PC-3 (cell line): ENCODE data around the gene TP53I3. TPM values are rescaled to one million over a fixed set of nuclear protein-coding genes. Genes with fewer than 3 reads are reported as not detected.
A peak's percentile ranks its signal among the peaks of the same experiment; 100 is the strongest.

Source experiments
- ATAC-seq: fragments of 200-7000 bp; cut with Tn5 transposase; 2 replicates; pipeline ENCODE4 v1.9.1; 2020; ENCODE audit warnings: mild to moderate bottlenecking, moderate library complexity
- BruUV-seq: library from RNA; stranded (reverse); fragments of 400-500 nt; replicated peaks from 2 replicates; lab custom pipeline; 2021; lab: Mats Ljungman, UMichigan
- CTCF ChIA-PET: fragments of 300-600 bp; sonication (Branson Sonifier 250); formaldehyde crosslinking; loops from one replicate; lab custom pipeline; 2022; ENCODE audit warnings: antibody characterized with exemption; lab: Charles Lee
- POLR2A ChIA-PET: fragments of 300-600 bp; sonication (Branson Sonifier 250); formaldehyde crosslinking; loops from one replicate; lab custom pipeline; 2022; ENCODE audit warnings: antibody characterized with exemption; ENCODE audit not compliant: unreplicated experiment; lab: Charles Lee
- DNase-seq: peaks from one replicate; pipeline ENCODE4 v3.0.0-alpha.2; 2015
- H2AFZ ChIP-seq: fragments of 300-600 bp; sonication (generic); 2 replicates; pipeline ENCODE4 v1.6.0; 2016; ENCODE audit warnings: antibody characterized with exemption, low read length
- H3F3A ChIP-seq: fragments of 300-600 bp; sonication (generic); one replicate; pipeline ENCODE4 v1.6.0; 2017; ENCODE audit warnings: antibody characterized with exemption, low read length, control low read depth, mild to moderate bottlenecking; ENCODE audit not compliant: unreplicated experiment
- H3K27ac ChIP-seq: fragments of 300-600 bp; sonication (generic); 2 replicates; pipeline ENCODE4 v1.5.1; 2016; ENCODE audit warnings: mild to moderate bottlenecking, low read length
- H3K27me3 ChIP-seq: fragments of 300-600 bp; sonication (generic); 2 replicates; pipeline ENCODE4 v1.6.1; 2016; ENCODE audit warnings: low read length, mixed read lengths
- H3K36me3 ChIP-seq: fragments of 300-600 bp; sonication (generic); 2 replicates; pipeline ENCODE4 v1.6.1; 2016; ENCODE audit warnings: low read depth, mixed run types, low read length, mixed read lengths
- H3K4me1 ChIP-seq: fragments of 300-600 bp; sonication (generic); 2 replicates; pipeline ENCODE4 v1.5.1; 2016; ENCODE audit warnings: low read length; ENCODE audit not compliant: insufficient read depth
- H3K4me2 ChIP-seq: fragments of 300-600 bp; sonication (generic); 2 replicates; pipeline ENCODE4 v1.6.0; 2016; ENCODE audit warnings: low read length
- H3K4me3 ChIP-seq: fragments of 300-600 bp; sonication (generic); 2 replicates; pipeline ENCODE4 v1.5.1; 2016; ENCODE audit warnings: mild to moderate bottlenecking, low read length, mixed read lengths
- H3K79me2 ChIP-seq: fragments of 300-600 bp; sonication (generic); 2 replicates; pipeline ENCODE4 v1.6.1; 2017; ENCODE audit warnings: low read length, mixed read lengths
- H3K9ac ChIP-seq: fragments of 300-600 bp; sonication (generic); 2 replicates; pipeline ENCODE4 v1.6.0; 2016; ENCODE audit warnings: mild to moderate bottlenecking, low read length
- H3K9me2 ChIP-seq: fragments of 300-600 bp; sonication (generic); replicated peaks from 2 replicates; pipeline ENCODE4 v1.6.1; 2016; ENCODE audit warnings: mixed run types, low read length, mixed read lengths
- H3K9me3 ChIP-seq: fragments of 300-600 bp; sonication (generic); 2 replicates; pipeline ENCODE4 v1.6.1; 2016; ENCODE audit warnings: low read length, mixed read lengths
- H4K20me1 ChIP-seq: fragments of 300-600 bp; sonication (generic); 2 replicates; pipeline ENCODE4 v1.6.1; 2016; ENCODE audit warnings: low read length, mixed read lengths
- EZH2 ChIP-seq: fragments of 300-600 bp; sonication (generic); IDR thresholded peaks from one replicate; pipeline ENCODE4 v1.6.1; 2017; ENCODE audit warnings: antibody characterized with exemption, mild to moderate bottlenecking, low read length; ENCODE audit not compliant: unreplicated experiment
- EZH2phosphoT487 ChIP-seq: fragments of 300-600 bp; sonication (generic); IDR thresholded peaks from 2 replicates; pipeline ENCODE4 v1.6.1; 2018; ENCODE audit warnings: mild to moderate bottlenecking, antibody characterized with exemption, low read length, borderline replicate concordance
- intact Hi-C: fragments of 100-400 bp; cut with micrococcal nuclease; formaldehyde crosslinking; loops from 2 replicates; pipeline ENCODE4 v1.9.0; 2023
- total RNA-seq: library from RNA; depleted of rRNA; stranded (reverse); fragments of >200 nt; gene quantifications from 2 replicates; pipeline ENCODE4 v1.2.3, GENCODE V29; 2014
- TF ChIP-seq, protein P1 (sequence below): fragments of 300-600 bp; sonication (generic); conservative IDR thresholded peaks from 2 replicates; pipeline ENCODE4 v1.5.1; 2017; ENCODE audit warnings: antibody characterized with exemption, low read depth, mild to moderate bottlenecking, low read length

Gene TP53I3
- total RNA-seq, 1 experiment from 2014 or later = 42.4 TPM

- Histone ChIP-seq H3K36me3 (peaks cover 21% of the 10 kb centered on the region), H3K9me3 (no peaks in the 10 kb centered on the region), H3K27me3 (no peaks in the 10 kb centered on the region), H3K4me3 (peak overlapping the region; percentile 97), H3K4me1 (peaks cover 13% of the 10 kb centered on the region), H3K4me2 (peak overlapping the region; percentile 94), H3F3A (no peaks in the 10 kb centered on the region), H3K27ac (no peak overlapping the region), H3K79me2 (peaks cover 39% of the 10 kb centered on the region), H3K9me2 (no peaks in the 10 kb centered on the region), H3K9ac (peak overlapping the region; percentile 85), H4K20me1 (0 out of 2 replicates have a peak, but pooled peaks cover 3% of the 10 kb centered on the region), H2AFZ (no peak overlapping the region)
- ATAC-seq (no peak), DNase-seq (no peak)
- TF ChIP-seq EZH2 = no peak
- TF ChIP-seq, protein P1, sequence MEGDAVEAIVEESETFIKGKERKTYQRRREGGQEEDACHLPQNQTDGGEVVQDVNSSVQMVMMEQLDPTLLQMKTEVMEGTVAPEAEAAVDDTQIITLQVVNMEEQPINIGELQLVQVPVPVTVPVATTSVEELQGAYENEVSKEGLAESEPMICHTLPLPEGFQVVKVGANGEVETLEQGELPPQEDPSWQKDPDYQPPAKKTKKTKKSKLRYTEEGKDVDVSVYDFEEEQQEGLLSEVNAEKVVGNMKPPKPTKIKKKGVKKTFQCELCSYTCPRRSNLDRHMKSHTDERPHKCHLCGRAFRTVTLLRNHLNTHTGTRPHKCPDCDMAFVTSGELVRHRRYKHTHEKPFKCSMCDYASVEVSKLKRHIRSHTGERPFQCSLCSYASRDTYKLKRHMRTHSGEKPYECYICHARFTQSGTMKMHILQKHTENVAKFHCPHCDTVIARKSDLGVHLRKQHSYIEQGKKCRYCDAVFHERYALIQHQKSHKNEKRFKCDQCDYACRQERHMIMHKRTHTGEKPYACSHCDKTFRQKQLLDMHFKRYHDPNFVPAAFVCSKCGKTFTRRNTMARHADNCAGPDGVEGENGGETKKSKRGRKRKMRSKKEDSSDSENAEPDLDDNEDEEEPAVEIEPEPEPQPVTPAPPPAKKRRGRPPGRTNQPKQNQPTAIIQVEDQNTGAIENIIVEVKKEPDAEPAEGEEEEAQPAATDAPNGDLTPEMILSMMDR = no peak
- CTCF ChIA-PET = no interaction called here
- no TSS peak for BruUV-seq
- POLR2A ChIA-PET = no interaction called here
- intact Hi-C loops = no loop called here
These were observed 9.4 kb downstream of the TP53I3 start for GRCh38 chr2:24075259-24075658.

DNA sequence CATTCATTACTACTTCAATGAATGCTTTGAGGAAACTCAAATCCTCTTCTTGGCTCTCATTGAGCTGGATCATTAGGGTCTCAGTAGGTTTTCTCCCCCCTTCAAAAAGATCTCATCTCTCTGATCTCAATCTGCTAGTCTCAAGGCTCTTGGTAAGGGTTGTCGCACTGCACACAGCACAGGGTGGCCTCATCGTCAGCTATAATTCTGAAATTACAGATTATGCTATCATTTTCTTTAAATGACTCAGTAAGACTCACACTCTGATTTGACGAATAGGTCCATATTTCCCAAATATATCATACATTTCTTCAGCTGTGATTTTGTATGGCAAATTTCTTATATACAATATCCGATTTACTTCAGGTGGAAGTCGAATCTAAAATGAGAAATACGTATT lies 10.8 kb downstream of the TP53I3 start:
- TF ChIP-seq, protein P1 = no peak
- TF ChIP-seq EZH2 (no peak), EZH2phosphoT487 (no peak)
- Histone ChIP-seq H3K9me2 (no peaks in the 10 kb centered on the region), H3K4me2 (no peak overlapping the region; the same call in 1 of the 2 replicates), H2AFZ (no peak overlapping the region), H3K36me3 (peaks cover 31% of the 10 kb centered on the region), H4K20me1 (0 out of 2 replicates have a peak, but pooled peaks cover 3% of the 10 kb centered on the region), H3K27ac (no peak overlapping the region), H3K79me2 (peaks cover 39% of the 10 kb centered on the region), H3K4me3 (no peak overlapping the region), H3F3A (no peaks in the 10 kb centered on the region), H3K9me3 (no peaks in the 10 kb centered on the region), H3K4me1 (peaks cover 13% of the 10 kb centered on the region), H3K27me3 (no peaks in the 10 kb centered on the region), H3K9ac (no peak overlapping the region)
- ATAC-seq (no peak), DNase-seq (no peak)
- POLR2A ChIA-PET = no interaction called here
- intact Hi-C loops = no loop called here
- CTCF ChIA-PET = no interaction called here
- BruUV-seq = no TSS peak

GRCh38 chr2:24072259-24072658 lies 12.4 kb downstream of the TP53I3 start:
- Histone ChIP-seq H3K27me3 (no peaks in the 10 kb centered on the region), H3K36me3 (peaks cover 32% of the 10 kb centered on the region), H3K4me2 (no peak overlapping the region), H4K20me1 (0 out of 2 replicates have a peak, but pooled peaks cover 3% of the 10 kb centered on the region), H3K27ac (no peak overlapping the region), H3K9me3 (no peaks in the 10 kb centered on the region), H3K79me2 (peaks cover 39% of the 10 kb centered on the region), H3K4me1 (peaks cover 5% of the 10 kb centered on the region), H3K4me3 (no peak overlapping the region), H3K9ac (no peak overlapping the region), H3K9me2 (no peaks in the 10 kb centered on the region), H2AFZ (no peak overlapping the region), H3F3A (no peaks in the 10 kb centered on the region)
- TF ChIP-seq EZH2phosphoT487 (no peak), EZH2 (no peak)
- TF ChIP-seq, protein P1 = no peak
- intact Hi-C loops = no loop called here
- CTCF ChIA-PET = no interaction called here
- ATAC-seq = no peak
- POLR2A ChIA-PET = no interaction called here
- no TSS peak for BruUV-seq
- no peak for DNase-seq
